Esophagus muscularis mucosa (tissue), 4 donors: ENCODE data around the gene CACNG1. TPM values are rescaled to one million over a fixed set of nuclear protein-coding genes. Genes with fewer than 3 reads are reported as not detected.

ENCODE experiments used
- DNase-seq: peaks from one replicate; pipeline ENCODE4 v3.0.0-alpha.2; 2017; ENCODE audit errors: extremely low spot score
- H3K27ac ChIP-seq, 4 donors: fragments of 200-600 bp; sonication (generic); replicated peaks in 1 of 4; 1 replicate in 3 of 4; 2 replicates in 1 of 4; pipeline ENCODE4 v1.5.1; 2016 to 2019; ENCODE audit warnings: mild to moderate bottlenecking in 1 of 4
- H3K27me3 ChIP-seq, 4 donors: fragments of 200-600 bp; sonication (generic); one replicate each; pipeline versions ENCODE4 v1.5.1 to v1.6.0; 2016 to 2019
- H3K36me3 ChIP-seq, 4 donors: fragments of 200-600 bp; sonication (generic); one replicate each; pipeline ENCODE4 v1.5.1; 2016 to 2019
- H3K4me1 ChIP-seq, 4 donors: fragments of 200-600 bp; sonication (generic); one replicate each; pipeline ENCODE4 v1.5.1; 2016 to 2019
- H3K4me3 ChIP-seq, 4 donors: fragments of 200-600 bp; sonication (generic); 1 replicate in 2 of 4; 2 replicates in 2 of 4; pipeline ENCODE4 v1.5.1; 2016 to 2019; ENCODE audit warnings: mild to moderate bottlenecking in 4 of 4, moderate library complexity in 1 of 4
- H3K9me3 ChIP-seq, 4 donors: fragments of 200-600 bp; sonication (generic); 1 replicate in 3 of 4; 2 replicates in 1 of 4; pipeline ENCODE4 v1.5.1; 2016 to 2019
- CTCF ChIP-seq, 3 experiments: fragments of 200-600 bp in 2 of 3; fragments of 450-650 bp in 1 of 3; sonication (generic) in 2 of 3; IDR thresholded peaks; one replicate each; pipeline ENCODE4 v1.5.1; 2017 to 2019; ENCODE audit warnings: antibody characterized with exemption in 3 of 3, mild to moderate bottlenecking in 2 of 3, moderate library complexity in 1 of 3
- EP300 ChIP-seq: sonication (generic); formaldehyde crosslinking; IDR thresholded peaks from one replicate; pipeline ENCODE4 v1.6.1; 2017; ENCODE audit warnings: antibody characterized with exemption
- POLR2A ChIP-seq: fragments of 450-650 bp; IDR thresholded peaks from one replicate; pipeline ENCODE4 v1.6.1; 2017; ENCODE audit warnings: antibody characterized with exemption, moderate library complexity, mild to moderate bottlenecking, low read depth
- POLR2AphosphoS5 ChIP-seq, 2 donors: sonication (generic); formaldehyde crosslinking; IDR thresholded peaks; one replicate each; pipeline ENCODE4 v1.6.1; 2017; ENCODE audit warnings: antibody characterized with exemption in 2 of 2
- WGBS: methylation state at CpG from one replicate; pipeline ENCODE4 v1.1.5; 2018; 5-methylcytosine and 5-hydroxymethylcytosine counted together
- intact Hi-C: fragments of 100-400 bp; cut with DNase I; formaldehyde crosslinking; loops from one replicate; pipeline ENCODE4 v1.15.1; 2023
- total RNA-seq, 4 donors: library from RNA; depleted of rRNA; stranded (reverse); fragments of >200 nt; gene quantifications; one replicate each; pipeline versions ENCODE4 v1.1.0 to v1.2.1, GENCODE V29; 2016

Gene CACNG1
- total RNA-seq, 4 donors from 2014 or later: not detected

- WGBS: 78% methylated on average over 10 of the region's 11 CpGs
- Histone ChIP-seq H3K27ac (no peak overlapping the region), H3K4me3 (no peak overlapping the region), H3K4me1 (no peaks in the 10 kb centered on the region), H3K9me3 (peaks cover 0 to 5% (median 0%) of the 10 kb centered on the region in 4 donors), H3K27me3 (no peaks in the 10 kb centered on the region), H3K36me3 (no peaks in the 10 kb centered on the region)
- TF ChIP-seq CTCF (IDR thresholded peaks at IDR 0.05) (no peak), POLR2A (no peak), EP300 (no peak), POLR2AphosphoS5 (IDR thresholded peaks at IDR 0.05) (no peak)
- DNase-seq: no peak
- intact Hi-C loops: no loop called here
Measured at GRCh38 chr17:67004181-67004580, 40.2 kb upstream of the CACNG1 start.

GRCh38 chr17:67007266-67007665, 37.1 kb upstream of the CACNG1 start:
- no peak overlapping the region for H3K4me3 ChIP-seq
- DNase-seq: no peak
- TF ChIP-seq POLR2AphosphoS5 (IDR thresholded peaks at IDR 0.05) (no peak), CTCF (IDR thresholded peaks at IDR 0.05) (no peak), EP300 (no peak), POLR2A (no peak)
- no peak overlapping the region for H3K27ac ChIP-seq
- whole genome bisulfite sequencing: 92% methylated on average over 6 of the region's 6 CpGs
- H3K36me3 ChIP-seq: no peaks in the 10 kb centered on the region
- no peaks in the 10 kb centered on the region for H3K4me1 ChIP-seq
- no peaks in the 10 kb centered on the region for H3K27me3 ChIP-seq
- intact Hi-C loops: no loop called here
- H3K9me3 ChIP-seq: peaks cover 0 to 5% (median 0%) of the 10 kb centered on the region in 4 donors

- 91% methylated on average over 6 of the region's 6 CpGs for WGBS
- H3K4me3 ChIP-seq: no peak overlapping the region
- no peak for TF ChIP-seq POLR2AphosphoS5 (IDR thresholded peaks at IDR 0.05)
- no peaks in the 10 kb centered on the region for H3K27me3 ChIP-seq
- no peak for DNase-seq
- no peaks in the 10 kb centered on the region for H3K36me3 ChIP-seq
- no peaks in the 10 kb centered on the region for H3K4me1 ChIP-seq
- H3K9me3 ChIP-seq: peaks cover 0 to 5% (median 0%) of the 10 kb centered on the region in 4 donors
- intact Hi-C loops: no loop called here
- H3K27ac ChIP-seq: no peak overlapping the region
Measured at GRCh38 chr17:67008101-67008500, 36.3 kb upstream of the CACNG1 start.

- Histone ChIP-seq H3K9me3 (peaks cover 0 to 5% (median 0%) of the 10 kb centered on the region in 4 donors), H3K27me3 (peaks cover 0 to 3% (median 0%) of the 10 kb centered on the region in 4 donors), H3K4me3 (no peak overlapping the region), H3K36me3 (no peaks in the 10 kb centered on the region), H3K27ac (no peak overlapping the region), H3K4me1 (no peaks in the 10 kb centered on the region)
- 70% methylated on average over 9 of the region's 9 CpGs for WGBS
- intact Hi-C loops: no loop called here
- no peak for DNase-seq
- no peak for TF ChIP-seq CTCF (IDR thresholded peaks at IDR 0.05)
- no peak for TF ChIP-seq EP300
- no peak for TF ChIP-seq POLR2AphosphoS5 (IDR thresholded peaks at IDR 0.05)
- TF ChIP-seq POLR2A: no peak
Measured at GRCh38 chr17:67011527-67012175, 32.7 kb upstream of the CACNG1 start.

GRCh38 chr17:67013891-67014290, 30.5 kb upstream of the CACNG1 start:
- Histone ChIP-seq H3K9me3 (no peaks in the 10 kb centered on the region), H3K27ac (no peak overlapping the region), H3K27me3 (peaks cover 0 to 5% (median 0%) of the 10 kb centered on the region in 4 donors), H3K4me1 (no peaks in the 10 kb centered on the region), H3K4me3 (no peak overlapping the region), H3K36me3 (no peaks in the 10 kb centered on the region)
- TF ChIP-seq POLR2A (no peak), EP300 (no peak), CTCF (IDR thresholded peaks at IDR 0.05) (no peak), POLR2AphosphoS5 (IDR thresholded peaks at IDR 0.05) (no peak)
- WGBS: 95% methylated on average over 8 of the region's 8 CpGs
- intact Hi-C loops: no loop called here
- DNase-seq: no peak
